GM18867 (cell line): ENCODE measurements around the gene XPO4.
"Not testable (repeated sequence)": the region's sequence is repeated elsewhere in the genome, so short reads cannot be mapped to it uniquely, and the experiment has no call there.

Experiments used
- ATAC-seq: cut with Tn5 transposase; IDR thresholded peaks from one replicate; pipeline ENCODE4 v1.9.1; 2021; ENCODE audit warnings: mild to moderate bottlenecking, moderate library complexity; ENCODE audit not compliant: unreplicated experiment

The XPO4 gene

DNA sequence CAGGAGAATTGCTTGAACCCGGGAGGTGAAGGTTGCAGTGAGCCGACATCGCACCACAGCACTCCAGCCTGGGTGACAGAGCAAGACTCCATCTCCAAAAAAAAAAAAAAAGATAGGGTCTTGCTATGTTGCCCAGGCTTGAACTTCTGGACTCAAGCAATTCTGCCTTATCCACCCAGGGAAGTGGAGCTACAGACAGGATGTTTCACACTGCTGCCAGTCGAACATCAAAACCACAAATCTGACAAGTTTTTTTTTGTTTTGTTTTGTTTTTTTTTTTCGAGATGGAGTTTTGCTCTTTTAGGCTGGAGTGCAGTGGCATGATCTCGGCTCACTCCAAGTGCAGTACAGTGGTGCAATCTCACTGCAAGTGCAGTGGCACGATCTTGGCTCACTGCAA lies 10.8 kb downstream of the XPO4 start:
- ATAC-seq, result no peak

DNA sequence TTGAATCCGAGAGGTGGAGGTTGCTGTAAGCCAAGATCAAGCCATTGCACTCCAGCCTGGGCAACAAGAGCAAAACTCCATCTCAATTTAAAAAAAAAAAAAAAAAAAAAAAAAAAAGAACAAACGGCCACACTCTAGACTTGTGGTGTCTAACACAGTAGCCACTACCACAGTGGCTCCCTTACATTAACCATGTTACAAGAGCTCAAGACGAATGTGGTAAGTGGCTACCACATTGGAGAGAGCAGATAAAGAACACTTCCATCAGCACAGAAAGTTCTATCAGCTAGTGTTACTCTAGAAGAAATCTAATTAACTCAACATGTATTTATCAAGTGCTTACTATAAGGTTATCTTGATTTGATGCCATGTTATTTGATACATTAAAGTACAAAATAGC lies 11.5 kb downstream of the XPO4 start:
- no peak for ATAC-seq

GRCh38 chr13:20890540-20890939 lies 12.0 kb downstream of the XPO4 start:
- not testable (repeated sequence) for ATAC-seq

DNA sequence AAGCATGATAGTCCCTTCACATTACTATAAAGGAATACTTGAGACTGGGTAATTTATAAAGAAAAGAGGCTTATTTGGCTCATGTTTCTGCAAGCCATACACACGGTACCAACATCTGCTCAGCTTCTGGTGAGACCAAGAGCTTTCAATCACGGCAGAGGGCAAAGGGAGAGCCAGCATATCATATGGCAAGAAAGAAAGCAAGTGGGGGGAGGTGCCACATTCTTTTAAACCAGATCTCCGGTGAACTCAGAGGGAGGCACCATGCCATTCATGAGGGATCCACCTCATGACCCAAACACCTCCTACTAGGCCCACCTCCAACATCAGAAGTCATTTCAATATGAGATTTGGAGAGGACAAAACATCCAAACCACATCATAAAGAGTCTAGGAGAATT lies 20.3 kb downstream of the XPO4 start:
- ATAC-seq, result no peak

DNA sequence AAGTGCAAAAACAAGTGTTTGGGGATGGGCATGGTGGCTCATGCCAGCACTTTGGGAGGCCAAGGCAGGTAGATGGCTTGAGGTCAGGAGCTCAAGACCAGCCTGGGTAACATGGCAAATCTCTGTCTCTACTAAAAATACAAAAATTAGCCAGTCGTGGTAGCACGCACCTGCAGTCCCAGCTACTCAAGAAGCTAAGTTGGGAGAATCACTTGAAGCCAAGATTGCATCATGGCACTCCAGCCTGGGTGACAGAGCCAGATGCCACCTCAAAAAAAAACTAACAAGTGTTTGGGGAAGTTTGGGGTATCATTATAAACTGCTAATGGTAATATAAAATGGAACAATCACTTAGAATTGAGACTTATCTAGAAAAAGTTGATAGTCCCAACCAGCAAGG lies 24.6 kb downstream of the XPO4 start:
- no peak for ATAC-seq

DNA sequence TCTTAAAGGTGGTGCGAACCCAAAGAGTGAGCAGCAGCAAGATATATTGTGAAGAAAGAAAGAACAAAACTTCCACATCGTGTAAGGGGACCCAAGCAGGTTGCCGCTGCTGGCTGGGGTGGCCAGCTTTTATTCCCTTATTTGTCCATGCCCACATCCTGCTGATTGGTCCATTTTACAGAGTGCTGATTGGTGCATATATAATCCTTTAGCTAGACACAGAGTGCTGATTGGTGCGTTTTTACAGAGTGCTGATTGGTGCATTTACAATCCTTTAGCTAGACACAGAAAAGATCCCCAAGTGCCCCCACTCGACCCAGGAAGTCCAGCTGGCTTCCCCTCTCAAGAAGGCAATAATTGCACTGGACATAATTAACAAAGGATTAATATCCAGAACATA lies 25.7 kb downstream of the XPO4 start:
- ATAC-seq, result not testable (repeated sequence)

GRCh38 chr13:20874439-20874838 lies 28.1 kb downstream of the XPO4 start:
- ATAC-seq, result not testable (repeated sequence)

DNA sequence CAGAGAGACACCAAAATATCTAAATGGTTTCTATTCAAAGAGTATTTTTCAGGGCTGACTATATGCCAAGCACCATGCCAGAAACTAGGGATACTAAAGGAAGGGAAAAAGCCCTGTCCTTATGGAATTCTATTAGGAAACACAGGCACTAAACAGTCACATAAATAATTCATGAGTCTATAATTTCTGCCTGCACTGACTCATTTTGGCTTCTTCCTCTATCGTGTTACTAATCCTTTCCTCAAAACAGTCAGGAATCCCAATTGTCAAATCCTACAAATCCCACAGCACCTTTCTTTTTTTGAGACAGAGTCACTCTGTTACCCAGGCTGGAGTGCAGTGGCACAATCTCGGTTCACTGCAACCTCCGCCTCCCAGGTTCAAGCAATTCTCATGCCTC lies 29.2 kb downstream of the XPO4 start:
- no peak for ATAC-seq

GRCh38 chr13:20870829-20871228 lies 31.7 kb downstream of the XPO4 start:
- no peak for ATAC-seq

DNA sequence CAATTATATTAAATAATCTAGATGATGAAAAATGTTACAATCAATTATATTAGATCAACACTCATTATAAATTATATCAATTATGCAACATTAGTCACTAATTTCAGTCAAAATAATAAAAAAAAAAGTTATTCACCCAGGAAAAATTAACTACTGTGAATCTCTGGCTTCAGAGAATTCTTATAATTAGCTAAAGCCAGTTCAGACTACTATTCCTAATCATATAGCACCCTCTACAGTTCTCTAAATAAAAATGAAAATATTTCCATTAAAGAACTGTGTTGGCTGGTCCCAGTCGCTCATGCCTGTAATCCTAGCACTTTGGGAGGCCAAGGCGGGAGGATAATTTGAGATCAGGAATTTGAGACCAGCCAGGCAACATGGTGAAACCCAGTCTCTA lies 33.0 kb downstream of the XPO4 start:
- no peak for ATAC-seq

DNA sequence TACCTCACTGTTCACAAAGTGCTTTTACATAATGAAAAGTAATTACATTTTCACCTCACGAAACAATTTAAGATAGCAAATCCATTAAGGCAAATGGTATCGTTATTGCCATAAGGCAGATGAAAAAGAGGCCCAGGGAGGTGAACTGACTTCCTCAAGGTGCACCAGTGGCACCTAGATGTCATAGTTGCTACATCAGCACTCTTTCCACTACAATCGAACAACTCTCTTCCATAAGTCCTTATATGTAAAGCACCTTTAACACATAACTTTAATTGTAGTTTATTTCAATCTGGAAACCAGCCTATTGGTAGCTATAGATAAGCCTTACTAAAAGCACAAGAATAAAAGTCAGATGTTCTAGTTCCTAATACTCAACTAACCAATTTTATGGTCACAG lies 35.1 kb downstream of the XPO4 start:
- ATAC-seq, result no peak

GRCh38 chr13:20861666-20862065 lies 40.9 kb downstream of the XPO4 start:
- not testable (repeated sequence) for ATAC-seq

DNA sequence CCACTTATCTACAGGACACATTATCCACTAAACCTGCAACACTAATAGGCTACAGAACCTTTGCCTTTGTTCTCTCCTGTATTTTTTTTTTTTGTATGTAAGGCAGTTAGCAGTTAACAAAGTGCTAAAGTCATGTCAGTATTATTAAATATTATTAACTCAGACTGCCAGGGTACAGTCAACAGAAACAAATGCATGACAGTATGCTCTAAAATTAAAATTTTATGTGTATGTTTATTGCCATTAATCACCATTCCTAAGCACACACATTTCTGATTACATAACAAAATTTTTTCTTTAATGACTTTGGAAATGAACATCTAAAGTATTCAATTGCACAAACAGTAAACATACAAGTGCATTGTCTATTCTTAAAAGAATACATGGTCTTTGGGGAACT lies 41.7 kb downstream of the XPO4 start:
- ATAC-seq, result no peak

GRCh38 chr13:20856650-20857049 lies 45.9 kb downstream of the XPO4 start:
- ATAC-seq, result no peak

DNA sequence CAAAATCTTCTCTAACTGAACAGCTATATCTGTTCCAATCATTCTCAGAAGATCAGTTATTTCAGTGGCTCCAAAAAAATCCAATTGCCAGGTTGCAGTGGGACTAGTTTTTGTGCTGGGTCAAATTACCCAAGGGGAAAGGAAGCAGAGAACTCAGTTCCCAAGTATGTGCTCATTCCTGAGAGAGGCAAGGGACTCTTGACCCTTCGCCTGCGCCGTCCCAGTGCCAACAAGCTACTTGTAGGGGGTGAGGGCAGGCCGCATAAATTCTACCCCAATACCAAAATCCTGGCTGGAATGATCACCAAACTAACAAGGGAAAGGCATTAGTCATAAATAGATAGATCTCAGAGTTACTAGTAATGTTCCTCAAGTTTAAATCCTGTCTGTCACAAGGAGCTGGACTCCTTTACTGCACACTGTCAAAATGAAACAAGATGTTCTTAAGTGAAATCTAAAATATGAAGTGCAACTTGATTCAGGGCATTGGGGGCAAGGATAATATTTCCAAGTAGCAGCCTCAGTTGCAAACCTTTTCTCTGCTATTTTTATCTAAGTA lies 50.6 kb downstream of the XPO4 start:
- ATAC-seq, result no peak

- ATAC-seq, result no peak
Measured at GRCh38 chr13:20848944-20849343, 53.6 kb downstream of the XPO4 start.

DNA sequence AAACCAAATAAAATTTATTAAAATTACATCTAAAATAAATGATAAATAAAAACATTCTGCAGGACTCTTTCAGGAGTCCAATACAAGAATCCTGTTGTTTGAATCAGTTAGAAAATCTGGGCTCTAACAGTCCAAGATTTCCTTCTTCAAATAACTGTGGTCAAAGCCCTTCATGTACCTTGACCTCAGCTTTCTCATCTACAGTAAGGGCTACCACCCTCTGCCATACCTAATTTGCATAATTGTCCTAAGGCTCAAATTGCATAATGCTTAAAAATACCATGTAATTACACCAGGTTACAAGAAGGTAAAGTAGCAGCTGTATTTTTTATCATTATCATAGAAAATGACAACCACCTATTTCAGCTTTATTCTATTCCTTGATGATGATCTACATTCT lies 54.3 kb downstream of the XPO4 start:
- ATAC-seq, result no peak

DNA sequence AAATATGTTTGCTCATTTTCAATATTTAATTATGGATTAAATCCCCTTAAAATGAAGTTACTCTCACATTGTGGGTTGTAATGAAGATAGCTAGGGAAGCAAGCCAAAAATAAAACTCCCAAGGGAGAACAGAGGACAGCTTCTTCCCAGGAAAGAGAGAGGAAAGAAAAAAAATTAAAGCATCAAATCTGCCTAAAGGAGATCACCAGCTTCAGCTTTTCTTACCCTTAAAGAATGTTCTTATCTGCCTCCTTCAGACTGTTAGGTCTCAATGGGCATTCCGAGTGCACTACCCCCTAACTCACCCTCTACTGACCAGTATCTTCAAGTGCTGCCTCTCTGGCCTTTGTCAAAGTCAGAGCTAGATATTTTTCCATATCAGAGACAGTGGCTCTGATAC lies 55.2 kb downstream of the XPO4 start:
- ATAC-seq, result no peak

DNA sequence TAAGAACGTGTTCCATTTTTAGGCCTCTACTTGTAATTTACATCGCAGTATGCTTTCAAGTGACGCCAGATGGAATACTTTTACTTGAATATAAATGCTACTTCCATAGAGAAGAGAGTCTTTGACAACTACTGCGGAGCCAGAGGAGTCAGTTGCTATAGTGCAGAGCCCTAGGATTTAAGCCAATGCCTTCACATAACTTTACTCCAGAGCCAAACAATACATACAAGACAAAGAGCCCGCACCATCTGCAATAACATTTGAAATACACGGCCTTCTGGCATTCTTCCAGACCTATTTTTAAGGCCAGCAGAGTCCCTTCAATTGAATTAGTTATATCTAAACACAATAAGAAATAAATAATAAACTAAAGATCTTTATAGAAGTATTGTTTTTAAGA lies 59.4 kb downstream of the XPO4 start:
- no peak for ATAC-seq

GRCh38 chr13:20840568-20840967 lies 62.0 kb downstream of the XPO4 start:
- no peak for ATAC-seq

- ATAC-seq, result no peak
Measured at GRCh38 chr13:20833900-20834679, 68.5 kb downstream of the XPO4 start.

DNA sequence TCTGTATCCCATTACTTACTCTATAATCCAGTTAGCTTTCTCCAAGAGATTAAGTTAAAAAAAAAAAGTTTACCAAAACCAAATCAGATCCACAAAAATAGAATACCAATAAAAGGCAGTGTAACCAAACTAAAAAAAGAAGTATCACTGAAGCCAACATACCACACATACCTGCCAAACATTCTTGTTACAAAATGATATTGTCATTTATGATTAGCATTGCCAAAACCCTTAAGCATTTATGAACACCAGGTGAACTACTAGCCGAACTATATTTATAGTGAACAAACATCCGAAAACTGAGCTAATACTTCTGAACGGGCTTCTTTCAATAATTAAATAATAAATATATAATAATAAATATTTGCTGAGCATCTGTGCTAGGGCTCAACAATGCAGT lies 69.7 kb downstream of the XPO4 start:
- ATAC-seq, result no peak

GRCh38 chr13:20831933-20832332 lies 70.6 kb downstream of the XPO4 start:
- ATAC-seq, result no peak
